Large intestine (tissue), 3 donors: ENCODE data around the gene CACNG8. TPM values are rescaled to one million over a fixed set of nuclear protein-coding genes. Genes with fewer than 3 reads are reported as not detected.
"Not testable (repeated sequence)": the region's sequence is repeated elsewhere in the genome, so short reads cannot be mapped to it uniquely, and the experiment has no call there.

Experiments
- DNase-seq, 2 donors: peaks; one replicate each; pipeline versions ENCODE4 v3.0.0 to v3.0.0-alpha.2; 2013
- H3K27ac ChIP-seq: one replicate; pipeline ENCODE4 v1.5.1; 2013; ENCODE audit warnings: low read length
- H3K27me3 ChIP-seq: 2 replicates; pipeline ENCODE4 v1.6.1; 2013; ENCODE audit warnings: low read length; ENCODE audit not compliant: control insufficient read depth, insufficient read depth
- H3K36me3 ChIP-seq: 2 replicates; pipeline ENCODE4 v1.6.1; 2013; ENCODE audit warnings: low read length; ENCODE audit not compliant: control insufficient read depth, insufficient read depth
- H3K4me1 ChIP-seq: one replicate; pipeline ENCODE4 v1.6.1; 2013; ENCODE audit warnings: low read length; ENCODE audit not compliant: control insufficient read depth, insufficient read depth
- H3K4me3 ChIP-seq: one replicate; pipeline ENCODE4 v1.5.1; 2013; ENCODE audit warnings: low read length
- H3K9me3 ChIP-seq: one replicate; pipeline ENCODE4 v1.6.1; 2013; ENCODE audit warnings: mild to moderate bottlenecking, low read depth, low read length, moderate library complexity; ENCODE audit not compliant: control insufficient read depth
- WGBS: methylation state at CpG from one replicate; pipeline ENCODE4 v1.1.5; 2013; ENCODE audit warnings: low lambda C conversion rate; ENCODE audit not compliant: insufficient coverage; 5-methylcytosine and 5-hydroxymethylcytosine counted together
- polyA plus RNA-seq: library from polyadenylated mRNA; unstranded; fragments of 120-200 nt; gene quantifications from one replicate; pipeline ENCODE4 v1.2.1, GENCODE V29; 2013

CACNG8 gene
- polyA plus RNA-seq, 1 donor, result 0.15 TPM

- Histone ChIP-seq H3K27me3 (no peaks in the 10 kb centered on the region), H3K36me3 (no peaks in the 10 kb centered on the region), H3K4me3 (no peak overlapping the region), H3K4me1 (no peaks in the 10 kb centered on the region), H3K9me3 (no peaks in the 10 kb centered on the region), H3K27ac (no peak overlapping the region)
- DNase-seq, result peak; percentile 8 to 11
- WGBS, result 0% methylated on average over 1 of the region's 9 CpGs
Observed at GRCh38 chr19:54029930-54030490, 67.3 kb downstream of the CACNG8 start.

GRCh38 chr19:54030895-54031586, 68.3 kb downstream of the CACNG8 start:
- H3K9me3 ChIP-seq, result no peaks in the 10 kb centered on the region
- WGBS, result no CpG with 5 or more reads among the region's 13 CpGs
- H3K27ac ChIP-seq, result no peak overlapping the region
- H3K4me1 ChIP-seq, result no peaks in the 10 kb centered on the region
- no peak for DNase-seq
- H3K36me3 ChIP-seq, result no peaks in the 10 kb centered on the region
- no peaks in the 10 kb centered on the region for H3K27me3 ChIP-seq
- H3K4me3 ChIP-seq, result no peak overlapping the region

GRCh38 chr19:54035215-54036178, 72.8 kb downstream of the CACNG8 start:
- WGBS, result 100% methylated on average over 1 of the region's 4 CpGs
- no peaks in the 10 kb centered on the region for H3K27me3 ChIP-seq

GRCh38 chr19:54036542-54036941, 73.8 kb downstream of the CACNG8 start:
- H3K36me3 ChIP-seq, DNase-seq, H3K27me3 ChIP-seq, H3K27ac ChIP-seq, H3K4me1 ChIP-seq, H3K9me3 ChIP-seq, H3K4me3 ChIP-seq: not testable (repeated sequence)
- WGBS, result 90% methylated on average over 3 of the region's 5 CpGs

More at GRCh38 chr19:54035215-54036178, 72.8 kb downstream of the CACNG8 start:
- H3K27ac ChIP-seq, result no peak overlapping the region
- H3K36me3 ChIP-seq, result no peaks in the 10 kb centered on the region
- no peak overlapping the region for H3K4me3 ChIP-seq
- no peaks in the 10 kb centered on the region for H3K9me3 ChIP-seq
- no peak for DNase-seq
- no peaks in the 10 kb centered on the region for H3K4me1 ChIP-seq

Other genes with a start within 250 kb of the CACNG8 start
- gene NLRP12, start 138.6 kb upstream of the CACNG8 start, polyA plus RNA-seq, result 0.03 TPM
- 87.7 TPM for gene MYADM, start 95.1 kb upstream of the CACNG8 start, polyA plus RNA-seq
- gene PRKCG, start 80.7 kb upstream of the CACNG8 start, polyA plus RNA-seq, result 0.67 TPM
- gene CACNG7, start 53.7 kb upstream of the CACNG8 start, polyA plus RNA-seq, result 1.4 TPM
- 0.04 TPM for gene CACNG6, start 28.7 kb downstream of the CACNG8 start, polyA plus RNA-seq
- gene VSTM1, start 101.0 kb downstream of the CACNG8 start, polyA plus RNA-seq, result not detected
- not detected for gene TARM1, start 118.4 kb downstream of the CACNG8 start, polyA plus RNA-seq
- 0.31 TPM for gene OSCAR, start 137.9 kb downstream of the CACNG8 start, polyA plus RNA-seq
- gene NDUFA3, start 139.9 kb downstream of the CACNG8 start, polyA plus RNA-seq, result 132 TPM
- gene TFPT, start 152.7 kb downstream of the CACNG8 start, polyA plus RNA-seq, result 16.6 TPM
- gene PRPF31, start 152.8 kb downstream of the CACNG8 start, polyA plus RNA-seq, result 48.6 TPM
- gene CNOT3, start 174.8 kb downstream of the CACNG8 start, polyA plus RNA-seq, result 37.2 TPM
- 9.5 TPM for gene LENG1, start 196.8 kb downstream of the CACNG8 start, polyA plus RNA-seq
- 110 TPM for gene TMC4, start 210.2 kb downstream of the CACNG8 start, polyA plus RNA-seq
- 97.9 TPM for gene MBOAT7, start 226.6 kb downstream of the CACNG8 start, polyA plus RNA-seq
- gene TSEN34, start 228.4 kb downstream of the CACNG8 start, polyA plus RNA-seq, result 52.7 TPM
- 2,940 TPM for gene RPS9, start 237.9 kb downstream of the CACNG8 start, polyA plus RNA-seq